ENCODE results near the gene MAGEA6.
"Not testable (repeated sequence)": the region's sequence is repeated elsewhere in the genome, so short reads cannot be mapped to it uniquely, and the experiment has no call there.

The MAGEA6 gene

GRCh38 chrX:152769549-152770289, at the start of gene MAGEA6:
TSS of gene MAGEA6 (minus strand) at chrX:152769689. CDS start at chrX:152767650, 2,039 bp downstream.
- not testable (repeated sequence) for H3K27me3 ChIP-seq (ENCODE audit: control insufficient read depth, insufficient read depth, low read length); H3K4me1 ChIP-seq (ENCODE audit: control insufficient read depth, insufficient read depth, low read length); H3K36me3 ChIP-seq (ENCODE audit: control insufficient read depth, insufficient read depth, low read length); H3K27ac ChIP-seq (ENCODE audit: low read depth, low read length); H3K9ac ChIP-seq (ENCODE audit: low read length); H3K4me3 ChIP-seq (ENCODE audit: low read length)

GRCh38 chrX:152819266-152819665, 49.8 kb upstream of the MAGEA6 start:
- no peaks in the 10 kb centered on the region for H3K36me3 ChIP-seq (ENCODE audit: control insufficient read depth, insufficient read depth, low read length)
- H3K4me3 ChIP-seq (ENCODE audit: low read length) = no peak overlapping the region
- H3K27ac ChIP-seq (ENCODE audit: low read depth, low read length) = no peak overlapping the region
- H3K4me1 ChIP-seq (ENCODE audit: control insufficient read depth, insufficient read depth, low read length) = no peaks in the 10 kb centered on the region
- H3K9ac ChIP-seq (ENCODE audit: low read length) = no peak overlapping the region
- peaks cover 6% of the 10 kb centered on the region for H3K27me3 ChIP-seq (ENCODE audit: control insufficient read depth, insufficient read depth, low read length)

- H3K4me3 ChIP-seq (ENCODE audit: low read length) = no peak overlapping the region
- no peak overlapping the region for H3K27ac ChIP-seq (ENCODE audit: low read depth, low read length)
- no peak overlapping the region for H3K9ac ChIP-seq (ENCODE audit: low read length)
- H3K36me3 ChIP-seq (ENCODE audit: control insufficient read depth, insufficient read depth, low read length) = no peaks in the 10 kb centered on the region
- peaks cover 2% of the 10 kb centered on the region for H3K27me3 ChIP-seq (ENCODE audit: control insufficient read depth, insufficient read depth, low read length)
- H3K4me1 ChIP-seq (ENCODE audit: control insufficient read depth, insufficient read depth, low read length) = no peaks in the 10 kb centered on the region
Observed at GRCh38 chrX:152818356-152818755, 48.9 kb upstream of the MAGEA6 start.

- H3K4me1 ChIP-seq (ENCODE audit: control insufficient read depth, insufficient read depth, low read length) = no peaks in the 10 kb centered on the region
- no peak overlapping the region for H3K27ac ChIP-seq (ENCODE audit: low read depth, low read length)
- no peak overlapping the region for H3K4me3 ChIP-seq (ENCODE audit: low read length)
- no peaks in the 10 kb centered on the region for H3K36me3 ChIP-seq (ENCODE audit: control insufficient read depth, insufficient read depth, low read length)
- H3K9ac ChIP-seq (ENCODE audit: low read length) = no peak overlapping the region
- peaks cover 2% of the 10 kb centered on the region for H3K27me3 ChIP-seq (ENCODE audit: control insufficient read depth, insufficient read depth, low read length)
Observed at GRCh38 chrX:152817078-152817764, 47.7 kb upstream of the MAGEA6 start.

GRCh38 chrX:152814048-152814447, 44.6 kb upstream of the MAGEA6 start:
- H3K4me1 ChIP-seq (ENCODE audit: control insufficient read depth, insufficient read depth, low read length) = no peaks in the 10 kb centered on the region
- no peak overlapping the region for H3K9ac ChIP-seq (ENCODE audit: low read length)
- no peak overlapping the region for H3K4me3 ChIP-seq (ENCODE audit: low read length)
- no peak overlapping the region for H3K27ac ChIP-seq (ENCODE audit: low read depth, low read length)
- no peaks in the 10 kb centered on the region for H3K27me3 ChIP-seq (ENCODE audit: control insufficient read depth, insufficient read depth, low read length)
- no peaks in the 10 kb centered on the region for H3K36me3 ChIP-seq (ENCODE audit: control insufficient read depth, insufficient read depth, low read length)

- no peaks in the 10 kb centered on the region for H3K4me1 ChIP-seq (ENCODE audit: control insufficient read depth, insufficient read depth, low read length)
- no peaks in the 10 kb centered on the region for H3K36me3 ChIP-seq (ENCODE audit: control insufficient read depth, insufficient read depth, low read length)
- no peak overlapping the region for H3K27ac ChIP-seq (ENCODE audit: low read depth, low read length)
- H3K4me3 ChIP-seq (ENCODE audit: low read length) = no peak overlapping the region
- H3K27me3 ChIP-seq (ENCODE audit: control insufficient read depth, insufficient read depth, low read length) = no peaks in the 10 kb centered on the region
- H3K9ac ChIP-seq (ENCODE audit: low read length) = no peak overlapping the region
Observed at GRCh38 chrX:152813206-152813605, 43.7 kb upstream of the MAGEA6 start.

- H3K36me3 ChIP-seq (ENCODE audit: control insufficient read depth, insufficient read depth, low read length) = no peaks in the 10 kb centered on the region
- no peak overlapping the region for H3K4me3 ChIP-seq (ENCODE audit: low read length)
- no peak overlapping the region for H3K27ac ChIP-seq (ENCODE audit: low read depth, low read length)
- H3K27me3 ChIP-seq (ENCODE audit: control insufficient read depth, insufficient read depth, low read length) = no peaks in the 10 kb centered on the region
- H3K9ac ChIP-seq (ENCODE audit: low read length) = no peak overlapping the region
- no peaks in the 10 kb centered on the region for H3K4me1 ChIP-seq (ENCODE audit: control insufficient read depth, insufficient read depth, low read length)
Observed at GRCh38 chrX:152810403-152810802, 40.9 kb upstream of the MAGEA6 start.

- Histone ChIP-seq H3K4me3 (ENCODE audit: low read length) (no peak overlapping the region), H3K9ac (ENCODE audit: low read length) (no peak overlapping the region), H3K36me3 (ENCODE audit: control insufficient read depth, insufficient read depth, low read length) (no peaks in the 10 kb centered on the region), H3K27ac (ENCODE audit: low read depth, low read length) (no peak overlapping the region), H3K27me3 (ENCODE audit: control insufficient read depth, insufficient read depth, low read length) (no peaks in the 10 kb centered on the region), H3K4me1 (ENCODE audit: control insufficient read depth, insufficient read depth, low read length) (no peaks in the 10 kb centered on the region)
Observed at GRCh38 chrX:152806035-152806434, 36.5 kb upstream of the MAGEA6 start.

GRCh38 chrX:152798945-152799344, 29.5 kb upstream of the MAGEA6 start:
- H3K4me3 ChIP-seq (ENCODE audit: low read length) = no peak overlapping the region
- H3K27me3 ChIP-seq (ENCODE audit: control insufficient read depth, insufficient read depth, low read length) = no peaks in the 10 kb centered on the region
- H3K27ac ChIP-seq (ENCODE audit: low read depth, low read length) = no peak overlapping the region
- H3K36me3 ChIP-seq (ENCODE audit: control insufficient read depth, insufficient read depth, low read length) = no peaks in the 10 kb centered on the region
- no peaks in the 10 kb centered on the region for H3K4me1 ChIP-seq (ENCODE audit: control insufficient read depth, insufficient read depth, low read length)
- no peak overlapping the region for H3K9ac ChIP-seq (ENCODE audit: low read length)

- not testable (repeated sequence) for H3K36me3 ChIP-seq (ENCODE audit: control insufficient read depth, insufficient read depth, low read length); H3K9ac ChIP-seq (ENCODE audit: low read length); H3K4me3 ChIP-seq (ENCODE audit: low read length); H3K27me3 ChIP-seq (ENCODE audit: control insufficient read depth, insufficient read depth, low read length); H3K4me1 ChIP-seq (ENCODE audit: control insufficient read depth, insufficient read depth, low read length); H3K27ac ChIP-seq (ENCODE audit: low read depth, low read length)
Observed at GRCh38 chrX:152787062-152787461, 17.6 kb upstream of the MAGEA6 start.

GRCh38 chrX:152766562-152766961, 2.9 kb downstream of the MAGEA6 start:
- H3K4me1 ChIP-seq (ENCODE audit: control insufficient read depth, insufficient read depth, low read length); H3K27me3 ChIP-seq (ENCODE audit: control insufficient read depth, insufficient read depth, low read length); H3K36me3 ChIP-seq (ENCODE audit: control insufficient read depth, insufficient read depth, low read length); H3K9ac ChIP-seq (ENCODE audit: low read length); H3K27ac ChIP-seq (ENCODE audit: low read depth, low read length); H3K4me3 ChIP-seq (ENCODE audit: low read length): not testable (repeated sequence)

- not testable (repeated sequence) for H3K9ac ChIP-seq (ENCODE audit: low read length); H3K27ac ChIP-seq (ENCODE audit: low read depth, low read length); H3K4me3 ChIP-seq (ENCODE audit: low read length)
Observed at GRCh38 chrX:152761582-152761981, 7.9 kb downstream of the MAGEA6 start.

GRCh38 chrX:152759544-152759943, 9.9 kb downstream of the MAGEA6 start:
- not testable (repeated sequence) for H3K9ac ChIP-seq (ENCODE audit: low read length); H3K4me1 ChIP-seq (ENCODE audit: control insufficient read depth, insufficient read depth, low read length); H3K4me3 ChIP-seq (ENCODE audit: low read length); H3K36me3 ChIP-seq (ENCODE audit: control insufficient read depth, insufficient read depth, low read length); H3K27ac ChIP-seq (ENCODE audit: low read depth, low read length); H3K27me3 ChIP-seq (ENCODE audit: control insufficient read depth, insufficient read depth, low read length)

More at GRCh38 chrX:152761582-152761981, 7.9 kb downstream of the MAGEA6 start:
- H3K27me3 ChIP-seq (ENCODE audit: control insufficient read depth, insufficient read depth, low read length); H3K4me1 ChIP-seq (ENCODE audit: control insufficient read depth, insufficient read depth, low read length); H3K36me3 ChIP-seq (ENCODE audit: control insufficient read depth, insufficient read depth, low read length): not testable (repeated sequence)
